ENCODE measurements around the gene TVP23C. TPM values are rescaled to one million over a fixed set of nuclear protein-coding genes. Genes with fewer than 3 reads are reported as not detected.

TVP23C gene
- total RNA-seq, 2 experiments from 2014 or later = 16.2 to 18.9 TPM

- Mint-ChIP-seq H3K4me3 (no peak overlapping the region), H3K27ac (no peak overlapping the region), H3K4me1 (no peaks in the 10 kb centered on the region), H3K27me3 (no peaks in the 10 kb centered on the region), H3K36me3 (peaks cover 3% of the 10 kb centered on the region), H3K9me3 (ENCODE audit: low read depth) (no peaks in the 10 kb centered on the region)
- CTCF ChIA-PET = interaction anchor here (1.7 kb wide), 1 partner anchor 23 kb away, joined by 4 read pairs; no protein-coding TSS in a partner anchor
- DNase-seq (no peak), ATAC-seq (no peak)
These were observed 83.6 kb downstream of the TVP23C start for GRCh38 chr17:15479703-15480102.

GRCh38 chr17:15478845-15479244 lies 84.4 kb downstream of the TVP23C start:
- no peaks in the 10 kb centered on the region for H3K9me3 Mint-ChIP-seq (ENCODE audit: low read depth)
- CTCF ChIA-PET = interaction anchor here (1.7 kb wide), 1 partner anchor 24 kb away, joined by 4 read pairs; no protein-coding TSS in a partner anchor
- DNase-seq (no peak), ATAC-seq (no peak)
- no peak overlapping the region for H3K4me3 Mint-ChIP-seq
- H3K27me3 Mint-ChIP-seq = no peaks in the 10 kb centered on the region
- no peaks in the 10 kb centered on the region for H3K4me1 Mint-ChIP-seq
- H3K27ac Mint-ChIP-seq = peak overlapping the region; percentile 2
- peaks cover 3% of the 10 kb centered on the region for H3K36me3 Mint-ChIP-seq

- Mint-ChIP-seq H3K4me3 (no peak overlapping the region), H3K4me1 (no peaks in the 10 kb centered on the region), H3K27ac (no peak overlapping the region), H3K9me3 (ENCODE audit: low read depth) (no peaks in the 10 kb centered on the region), H3K36me3 (peaks cover 2% of the 10 kb centered on the region), H3K27me3 (no peaks in the 10 kb centered on the region)
- DNase-seq (no peak), ATAC-seq (no peak)
- CTCF ChIA-PET = no interaction called here
These were observed 87.5 kb downstream of the TVP23C start for GRCh38 chr17:15475631-15476354.

GRCh38 chr17:15472891-15473290 lies 90.4 kb downstream of the TVP23C start:
- H3K4me1 Mint-ChIP-seq = no peaks in the 10 kb centered on the region
- H3K9me3 Mint-ChIP-seq (ENCODE audit: low read depth) = no peaks in the 10 kb centered on the region

GRCh38 chr17:15470536-15470935 lies 92.7 kb downstream of the TVP23C start:
- no peaks in the 10 kb centered on the region for H3K27me3 Mint-ChIP-seq
- no peak for ATAC-seq
- no peaks in the 10 kb centered on the region for H3K4me1 Mint-ChIP-seq
- H3K9me3 Mint-ChIP-seq (ENCODE audit: low read depth) = no peaks in the 10 kb centered on the region
- no peak overlapping the region for H3K4me3 Mint-ChIP-seq
- no peak overlapping the region for H3K27ac Mint-ChIP-seq
- peaks cover 2% of the 10 kb centered on the region for H3K36me3 Mint-ChIP-seq
- no peak for DNase-seq
- CTCF ChIA-PET = interaction anchor here (0.8 kb wide), 1 partner anchor 13 kb away, joined by 3 read pairs; no protein-coding TSS in a partner anchor

More at GRCh38 chr17:15472891-15473290, 90.4 kb downstream of the TVP23C start:
- H3K36me3 Mint-ChIP-seq = peaks cover 2% of the 10 kb centered on the region
- H3K4me3 Mint-ChIP-seq = no peak overlapping the region
- H3K27ac Mint-ChIP-seq = no peak overlapping the region
- CTCF ChIA-PET = interaction anchor here (0.9 kb wide), 1 partner anchor 30 kb away, joined by 3 read pairs; no protein-coding TSS in a partner anchor
- no peak for ATAC-seq
- DNase-seq = no peak
- H3K27me3 Mint-ChIP-seq = no peaks in the 10 kb centered on the region

- Mint-ChIP-seq H3K4me1 (no peaks in the 10 kb centered on the region), H3K4me3 (no peak overlapping the region), H3K36me3 (no peaks in the 10 kb centered on the region), H3K27ac (no peak overlapping the region), H3K27me3 (no peaks in the 10 kb centered on the region), H3K9me3 (ENCODE audit: low read depth) (no peaks in the 10 kb centered on the region)
- DNase-seq (no peak), ATAC-seq (no peak)
- CTCF ChIA-PET = no interaction called here
These were observed 94.0 kb downstream of the TVP23C start for GRCh38 chr17:15469260-15469659.

- no peaks in the 10 kb centered on the region for H3K4me1 Mint-ChIP-seq
- H3K4me3 Mint-ChIP-seq = no peak overlapping the region
- CTCF ChIA-PET = no interaction called here
- H3K27me3 Mint-ChIP-seq = no peaks in the 10 kb centered on the region
- no peak for DNase-seq
- H3K9me3 Mint-ChIP-seq (ENCODE audit: low read depth) = no peaks in the 10 kb centered on the region
- no peaks in the 10 kb centered on the region for H3K36me3 Mint-ChIP-seq
- ATAC-seq = no peak
- no peak overlapping the region for H3K27ac Mint-ChIP-seq
These were observed 95.2 kb downstream of the TVP23C start for GRCh38 chr17:15468126-15468525.

- CTCF ChIA-PET = no interaction called here
These were observed 95.7 kb downstream of the TVP23C start, which contains the start of gene CDRT4 for GRCh38 chr17:15467592-15467991. TSS of gene CDRT4 (minus strand) at chr17:15467621. CDS start at chr17:15440238, 27,383 bp downstream.

GRCh38 chr17:15466131-15466530 lies 97.2 kb downstream of the TVP23C start:
- Mint-ChIP-seq H3K36me3 (peaks cover 3% of the 10 kb centered on the region), H3K27me3 (no peaks in the 10 kb centered on the region), H3K4me3 (no peak overlapping the region), H3K4me1 (no peaks in the 10 kb centered on the region), H3K27ac (no peak overlapping the region), H3K9me3 (ENCODE audit: low read depth) (no peaks in the 10 kb centered on the region)
- ATAC-seq (no peak), DNase-seq (no peak)
- CTCF ChIA-PET = no interaction called here

More at GRCh38 chr17:15467592-15467991, 95.7 kb downstream of the TVP23C start, which contains the start of gene CDRT4:
- DNase-seq (no peak), ATAC-seq (no peak)
- Mint-ChIP-seq H3K9me3 (ENCODE audit: low read depth) (no peaks in the 10 kb centered on the region), H3K4me1 (no peaks in the 10 kb centered on the region), H3K27ac (no peak within 1 kb of the TSS), H3K36me3 (peaks cover 1% of the 10 kb centered on the region), H3K4me3 (no peak within 1 kb of the TSS), H3K27me3 (no peaks in the 10 kb centered on the region)

GRCh38 chr17:15465045-15465701 lies 98.1 kb downstream of the TVP23C start:
- peaks cover 3% of the 10 kb centered on the region for H3K36me3 Mint-ChIP-seq
- ATAC-seq (no peak), DNase-seq (no peak)
- H3K27me3 Mint-ChIP-seq = no peaks in the 10 kb centered on the region
- no peaks in the 10 kb centered on the region for H3K4me1 Mint-ChIP-seq
- H3K4me3 Mint-ChIP-seq = no peak overlapping the region
- no peak overlapping the region for H3K27ac Mint-ChIP-seq
- CTCF ChIA-PET = no interaction called here
- H3K9me3 Mint-ChIP-seq (ENCODE audit: low read depth) = no peaks in the 10 kb centered on the region

- Mint-ChIP-seq H3K4me3 (no peak overlapping the region), H3K9me3 (ENCODE audit: low read depth) (no peaks in the 10 kb centered on the region), H3K27me3 (no peaks in the 10 kb centered on the region), H3K4me1 (no peaks in the 10 kb centered on the region), H3K27ac (no peak overlapping the region), H3K36me3 (peaks cover 3% of the 10 kb centered on the region)
- DNase-seq = no peak
- ATAC-seq = no peak
- CTCF ChIA-PET = interaction anchor here (1.3 kb wide), 1 partner anchor 10 kb away, joined by 3 read pairs; no protein-coding TSS in a partner anchor
These were observed 98.9 kb downstream of the TVP23C start for GRCh38 chr17:15464231-15464985.

- H3K27ac Mint-ChIP-seq = no peak overlapping the region
- CTCF ChIA-PET = interaction anchor here (1.3 kb wide), 1 partner anchor 8 kb away, joined by 3 read pairs; no protein-coding TSS in a partner anchor
These were observed 100.1 kb downstream of the TVP23C start for GRCh38 chr17:15462976-15463772.

GRCh38 chr17:15457723-15458094 lies 105.6 kb downstream of the TVP23C start:
- Mint-ChIP-seq H3K4me1 (no peaks in the 10 kb centered on the region), H3K27me3 (no peaks in the 10 kb centered on the region), H3K9me3 (ENCODE audit: low read depth) (peaks cover 7% of the 10 kb centered on the region), H3K36me3 (peaks cover 21% of the 10 kb centered on the region), H3K4me3 (no peak overlapping the region), H3K27ac (no peak overlapping the region)
- CTCF ChIA-PET = interaction anchor here (1.0 kb wide), 1 partner anchor 13 kb away, joined by 3 read pairs; no protein-coding TSS in a partner anchor
- DNase-seq (no peak), ATAC-seq (no peak)

More at GRCh38 chr17:15462976-15463772, 100.1 kb downstream of the TVP23C start:
- Mint-ChIP-seq H3K36me3 (peaks cover 3% of the 10 kb centered on the region), H3K27me3 (no peaks in the 10 kb centered on the region), H3K4me1 (no peaks in the 10 kb centered on the region), H3K4me3 (no peak overlapping the region), H3K9me3 (ENCODE audit: low read depth) (no peaks in the 10 kb centered on the region)
- DNase-seq (no peak), ATAC-seq (no peak)

All from activated CD8-positive, alpha-beta memory T cell treated with anti-CD3 and anti-CD28 coated beads, Interleukin-2, amount 10 ng/mL, durations not matched to agents 7 days and 5 days (primary cell).